ENCODE results near the gene NFATC1.

DNA sequence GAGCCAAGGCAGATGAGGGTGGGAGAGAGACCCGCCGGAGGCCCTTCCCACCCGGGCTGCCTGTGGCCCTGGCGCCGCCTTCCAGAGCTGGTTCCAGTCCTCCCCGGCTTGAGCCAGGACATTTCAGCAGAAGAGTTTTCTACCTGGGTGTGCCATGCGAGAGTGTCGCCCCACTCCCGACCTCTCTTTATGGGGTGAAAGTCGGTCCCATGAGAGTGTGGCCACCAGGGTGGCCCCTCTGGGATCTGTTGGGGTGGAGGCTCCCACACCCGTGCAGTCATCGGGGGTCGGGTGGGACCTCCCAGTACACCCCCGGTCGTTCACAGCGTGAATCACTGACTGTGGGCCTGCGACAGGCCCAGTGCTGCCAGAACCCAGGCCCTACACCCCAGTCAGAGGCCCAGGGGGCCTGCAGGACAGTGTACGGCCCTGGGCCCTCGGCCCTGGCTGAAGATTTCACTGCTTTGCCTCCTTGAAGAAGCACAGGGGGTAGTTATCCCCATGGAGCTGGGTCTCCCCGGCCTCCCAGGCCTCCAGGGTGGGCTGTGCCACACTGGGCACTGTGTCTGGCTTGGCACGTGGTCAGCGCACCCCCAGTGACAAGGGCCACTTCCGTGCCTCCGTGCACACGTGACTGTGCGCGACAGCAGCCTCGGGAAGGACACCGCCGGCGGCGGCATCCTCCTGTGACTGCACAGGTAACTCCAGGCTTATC lies 5.9 kb downstream of the NFATC1 start:
- TF ChIP-seq, protein P1, sequence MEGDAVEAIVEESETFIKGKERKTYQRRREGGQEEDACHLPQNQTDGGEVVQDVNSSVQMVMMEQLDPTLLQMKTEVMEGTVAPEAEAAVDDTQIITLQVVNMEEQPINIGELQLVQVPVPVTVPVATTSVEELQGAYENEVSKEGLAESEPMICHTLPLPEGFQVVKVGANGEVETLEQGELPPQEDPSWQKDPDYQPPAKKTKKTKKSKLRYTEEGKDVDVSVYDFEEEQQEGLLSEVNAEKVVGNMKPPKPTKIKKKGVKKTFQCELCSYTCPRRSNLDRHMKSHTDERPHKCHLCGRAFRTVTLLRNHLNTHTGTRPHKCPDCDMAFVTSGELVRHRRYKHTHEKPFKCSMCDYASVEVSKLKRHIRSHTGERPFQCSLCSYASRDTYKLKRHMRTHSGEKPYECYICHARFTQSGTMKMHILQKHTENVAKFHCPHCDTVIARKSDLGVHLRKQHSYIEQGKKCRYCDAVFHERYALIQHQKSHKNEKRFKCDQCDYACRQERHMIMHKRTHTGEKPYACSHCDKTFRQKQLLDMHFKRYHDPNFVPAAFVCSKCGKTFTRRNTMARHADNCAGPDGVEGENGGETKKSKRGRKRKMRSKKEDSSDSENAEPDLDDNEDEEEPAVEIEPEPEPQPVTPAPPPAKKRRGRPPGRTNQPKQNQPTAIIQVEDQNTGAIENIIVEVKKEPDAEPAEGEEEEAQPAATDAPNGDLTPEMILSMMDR (IDR thresholded peaks at IDR 0.05) = no peak
- TF ChIP-seq POLR2A (IDR thresholded peaks at IDR 0.05) = no peak
